ENCODE data around the gene SETDB1. TPM values are rescaled to one million over a fixed set of nuclear protein-coding genes. Genes with fewer than 3 reads are reported as not detected.

SETDB1 gene
- total and polyA plus RNA-seq, 2 of the 13 experiments (the other 11 are each of a cell fraction or from before 2014, with no cell fraction given): 33.1 to 34.6 TPM

GRCh38 chr1:151008244-151009205 is 82.4 kb downstream of the SETDB1 start, which contains the start of gene PRUNE1 (continued):
- TF ChIP-seq ZFP36L1 (CRISPR knock-in tag; IDR thresholded peaks at IDR 0.05): peak; percentile 72; the same call in 1 of the 2 replicates
- 0 out of 2 replicates have a peak, but pooled peaks have one; percentile 14 for TF ChIP-seq FOSL1 (CRISPR knock-in tag; IDR thresholded peaks at IDR 0.05; ENCODE audit: borderline replicate concordance)
- TF ChIP-seq FOXA1 (IDR thresholded peaks at IDR 0.05): no peak
- TF ChIP-seq FOXA1 (CRISPR knock-in tag; IDR thresholded peaks at IDR 0.05): 0 out of 2 replicates have a peak, but pooled peaks have one; percentile 39
- no peak for TF ChIP-seq TAF15 (IDR thresholded peaks at IDR 0.05; ENCODE audit: low read depth, low read length, poor library complexity, severe bottlenecking)
- TF ChIP-seq NFRKB (IDR thresholded peaks at IDR 0.05): no peak
- TF ChIP-seq, protein P1, sequence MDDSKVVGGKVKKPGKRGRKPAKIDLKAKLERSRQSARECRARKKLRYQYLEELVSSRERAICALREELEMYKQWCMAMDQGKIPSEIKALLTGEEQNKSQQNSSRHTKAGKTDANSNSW (CRISPR knock-in tag; IDR thresholded peaks at IDR 0.05; ENCODE audit: borderline replicate concordance): 0 out of 2 replicates have a peak, but pooled peaks have one; percentile 48
- TF ChIP-seq SOX6 (IDR thresholded peaks at IDR 0.05): no peak
- TF ChIP-seq SOX6 (CRISPR knock-in tag; IDR thresholded peaks at IDR 0.05): peak; percentile 69; the same call in 1 of the 2 replicates
- TF ChIP-seq SP4 (CRISPR knock-in tag; IDR thresholded peaks at IDR 0.05): peak; percentile 89
- TF ChIP-seq RBM22 (optimal IDR thresholded peaks at IDR 0.05; ENCODE audit: low read length): no peak
- TF ChIP-seq KLF6 (CRISPR knock-in tag; IDR thresholded peaks at IDR 0.05): 0 out of 2 replicates have a peak, but pooled peaks have one; percentile 41
- TF ChIP-seq MYPOP (CRISPR knock-in tag; IDR thresholded peaks at IDR 0.05): peak; percentile 57; the same call in 1 of the 2 replicates
- no peak for TF ChIP-seq SCMH1 (CRISPR knock-in tag; IDR thresholded peaks at IDR 0.05; ENCODE audit: borderline replicate concordance)
- TF ChIP-seq, protein P2, sequence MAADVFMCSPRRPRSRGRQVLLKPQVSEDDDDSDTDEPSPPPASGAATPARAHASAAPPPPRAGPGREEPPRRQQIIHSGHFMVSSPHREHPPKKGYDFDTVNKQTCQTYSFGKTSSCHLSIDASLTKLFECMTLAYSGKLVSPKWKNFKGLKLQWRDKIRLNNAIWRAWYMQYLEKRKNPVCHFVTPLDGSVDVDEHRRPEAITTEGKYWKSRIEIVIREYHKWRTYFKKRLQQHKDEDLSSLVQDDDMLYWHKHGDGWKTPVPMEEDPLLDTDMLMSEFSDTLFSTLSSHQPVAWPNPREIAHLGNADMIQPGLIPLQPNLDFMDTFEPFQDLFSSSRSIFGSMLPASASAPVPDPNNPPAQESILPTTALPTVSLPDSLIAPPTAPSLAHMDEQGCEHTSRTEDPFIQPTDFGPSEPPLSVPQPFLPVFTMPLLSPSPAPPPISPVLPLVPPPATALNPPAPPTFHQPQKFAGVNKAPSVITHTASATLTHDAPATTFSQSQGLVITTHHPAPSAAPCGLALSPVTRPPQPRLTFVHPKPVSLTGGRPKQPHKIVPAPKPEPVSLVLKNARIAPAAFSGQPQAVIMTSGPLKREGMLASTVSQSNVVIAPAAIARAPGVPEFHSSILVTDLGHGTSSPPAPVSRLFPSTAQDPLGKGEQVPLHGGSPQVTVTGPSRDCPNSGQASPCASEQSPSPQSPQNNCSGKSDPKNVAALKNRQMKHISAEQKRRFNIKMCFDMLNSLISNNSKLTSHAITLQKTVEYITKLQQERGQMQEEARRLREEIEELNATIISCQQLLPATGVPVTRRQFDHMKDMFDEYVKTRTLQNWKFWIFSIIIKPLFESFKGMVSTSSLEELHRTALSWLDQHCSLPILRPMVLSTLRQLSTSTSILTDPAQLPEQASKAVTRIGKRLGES (CRISPR knock-in tag; IDR thresholded peaks at IDR 0.05; ENCODE audit: borderline replicate concordance): peak; percentile 42; the same call in 1 of the 2 replicates
- 0 out of 2 replicates have a peak, but pooled peaks have one; percentile 44 for TF ChIP-seq ELF1 (CRISPR knock-in tag; IDR thresholded peaks at IDR 0.05)
- TF ChIP-seq ZNF552 (CRISPR knock-in tag; IDR thresholded peaks at IDR 0.05; ENCODE audit: borderline replicate concordance): no peak
- no peak for TF ChIP-seq SYNCRIP (IDR thresholded peaks at IDR 0.05; ENCODE audit: insufficient read depth, low read depth, low read length)
- TF ChIP-seq FOXO1 (CRISPR knock-in tag; IDR thresholded peaks at IDR 0.05): peak; percentile 14; the same call in 1 of the 2 replicates
- TF ChIP-seq POGZ (CRISPR knock-in tag; IDR thresholded peaks at IDR 0.05): peak; percentile 25; the same call in 1 of the 2 replicates
- TF ChIP-seq ZNF576 (CRISPR knock-in tag; IDR thresholded peaks at IDR 0.05): no peak
- TF ChIP-seq ZNF460 (CRISPR knock-in tag; IDR thresholded peaks at IDR 0.05; ENCODE audit: borderline replicate concordance): no peak
- TF ChIP-seq ASH2L (IDR thresholded peaks at IDR 0.05; ENCODE audit: insufficient read length, low read depth, low read length): peak; percentile 46
